Measurements from ENCODE around the gene CYS1.

CYS1 gene

GRCh38 chr2:10057231-10058107, 22.7 kb downstream of the CYS1 start:
- H3F3A ChIP-seq (ENCODE audit: insufficient read depth) = no peaks in the 10 kb centered on the region
- H2AFZ ChIP-seq (ENCODE audit: low read depth, low read length, severe bottlenecking) = no peak overlapping the region
- TF ChIP-seq EZH2phosphoT487 (conservative IDR thresholded peaks at IDR 0.05; ENCODE audit: low read length) = no peak
- H3K9me3 ChIP-seq (ENCODE audit: insufficient read depth, low read length) = no peaks in the 10 kb centered on the region
- no peaks in the 10 kb centered on the region for H3K27me3 ChIP-seq (ENCODE audit: low read length)
- no peak overlapping the region for H3K4me2 ChIP-seq (ENCODE audit: low read depth, low read length, poor library complexity, severe bottlenecking)
- H3K4me3 ChIP-seq (ENCODE audit: insufficient read depth, low read length, poor library complexity, severe bottlenecking) = no peak overlapping the region
- no peaks in the 10 kb centered on the region for H3K79me2 ChIP-seq (ENCODE audit: insufficient read depth, low read length)
- no peaks in the 10 kb centered on the region for H4K20me1 ChIP-seq (ENCODE audit: low read depth, low read length)
- no peaks in the 10 kb centered on the region for H3K36me3 ChIP-seq (ENCODE audit: low read length)
- H3K9ac ChIP-seq (ENCODE audit: low read length) = no peak overlapping the region
- H3K27ac ChIP-seq (ENCODE audit: low read depth, low read length) = no peak overlapping the region
- H3K9me2 ChIP-seq (replicated peaks; ENCODE audit: insufficient read depth, low read length) = no peaks in the 10 kb centered on the region

GRCh38 chr2:10056439-10056838, 23.8 kb downstream of the CYS1 start:
- H3K9me3 ChIP-seq (ENCODE audit: insufficient read depth, low read length) = no peaks in the 10 kb centered on the region
- no peak overlapping the region for H3K4me3 ChIP-seq (ENCODE audit: insufficient read depth, low read length, poor library complexity, severe bottlenecking)
- TF ChIP-seq CTCF (IDR thresholded peaks at IDR 0.05; ENCODE audit: insufficient read depth, low read length, poor library complexity, severe bottlenecking) (no peak), EZH2phosphoT487 (conservative IDR thresholded peaks at IDR 0.05; ENCODE audit: low read length) (no peak)
- H2AFZ ChIP-seq (ENCODE audit: low read depth, low read length, severe bottlenecking) = no peak overlapping the region
- H3K27me3 ChIP-seq (ENCODE audit: low read length) = no peaks in the 10 kb centered on the region
- no peaks in the 10 kb centered on the region for H3K9me2 ChIP-seq (replicated peaks; ENCODE audit: insufficient read depth, low read length)
- no peak overlapping the region for H3K9ac ChIP-seq (ENCODE audit: low read length)
- H3K4me2 ChIP-seq (ENCODE audit: low read depth, low read length, poor library complexity, severe bottlenecking) = no peak overlapping the region
- no peaks in the 10 kb centered on the region for H3K36me3 ChIP-seq (ENCODE audit: low read length)
- no peak overlapping the region for H3K27ac ChIP-seq (ENCODE audit: low read depth, low read length)
- no peaks in the 10 kb centered on the region for H3F3A ChIP-seq (ENCODE audit: insufficient read depth)
- no peaks in the 10 kb centered on the region for H3K79me2 ChIP-seq (ENCODE audit: insufficient read depth, low read length)
- no peaks in the 10 kb centered on the region for H4K20me1 ChIP-seq (ENCODE audit: low read depth, low read length)

- H3K4me2 ChIP-seq (ENCODE audit: low read depth, low read length, poor library complexity, severe bottlenecking) = no peak overlapping the region
- no peaks in the 10 kb centered on the region for H3K9me3 ChIP-seq (ENCODE audit: insufficient read depth, low read length)
- H3K79me2 ChIP-seq (ENCODE audit: insufficient read depth, low read length) = no peaks in the 10 kb centered on the region
- H3K4me3 ChIP-seq (ENCODE audit: insufficient read depth, low read length, poor library complexity, severe bottlenecking) = no peak overlapping the region
- no peaks in the 10 kb centered on the region for H3K36me3 ChIP-seq (ENCODE audit: low read length)
- H3K27me3 ChIP-seq (ENCODE audit: low read length) = no peaks in the 10 kb centered on the region
- TF ChIP-seq EZH2phosphoT487 (conservative IDR thresholded peaks at IDR 0.05; ENCODE audit: low read length) = no peak
- TF ChIP-seq CTCF (IDR thresholded peaks at IDR 0.05; ENCODE audit: insufficient read depth, low read length, poor library complexity, severe bottlenecking) = no peak
- H4K20me1 ChIP-seq (ENCODE audit: low read depth, low read length) = no peaks in the 10 kb centered on the region
- no peaks in the 10 kb centered on the region for H3F3A ChIP-seq (ENCODE audit: insufficient read depth)
- no peaks in the 10 kb centered on the region for H3K9me2 ChIP-seq (replicated peaks; ENCODE audit: insufficient read depth, low read length)
- H3K27ac ChIP-seq (ENCODE audit: low read depth, low read length) = no peak overlapping the region
- H3K9ac ChIP-seq (ENCODE audit: low read length) = no peak overlapping the region
- no peak overlapping the region for H2AFZ ChIP-seq (ENCODE audit: low read depth, low read length, severe bottlenecking)
These were observed 25.2 kb downstream of the CYS1 start for GRCh38 chr2:10054976-10055375.

GRCh38 chr2:10054424-10054823, 25.8 kb downstream of the CYS1 start:
- Histone ChIP-seq H3K9me3 (ENCODE audit: insufficient read depth, low read length) (no peaks in the 10 kb centered on the region), H3K4me2 (ENCODE audit: low read depth, low read length, poor library complexity, severe bottlenecking) (no peak overlapping the region), H3K9ac (ENCODE audit: low read length) (no peak overlapping the region), H3K9me2 (replicated peaks; ENCODE audit: insufficient read depth, low read length) (no peaks in the 10 kb centered on the region), H2AFZ (ENCODE audit: low read depth, low read length, severe bottlenecking) (no peak overlapping the region), H3K27ac (ENCODE audit: low read depth, low read length) (no peak overlapping the region), H3K4me3 (ENCODE audit: insufficient read depth, low read length, poor library complexity, severe bottlenecking) (no peak overlapping the region), H3K36me3 (ENCODE audit: low read length) (no peaks in the 10 kb centered on the region), H4K20me1 (ENCODE audit: low read depth, low read length) (no peaks in the 10 kb centered on the region), H3F3A (ENCODE audit: insufficient read depth) (no peaks in the 10 kb centered on the region), H3K27me3 (ENCODE audit: low read length) (no peaks in the 10 kb centered on the region), H3K79me2 (ENCODE audit: insufficient read depth, low read length) (no peaks in the 10 kb centered on the region)
- TF ChIP-seq CTCF (IDR thresholded peaks at IDR 0.05; ENCODE audit: insufficient read depth, low read length, poor library complexity, severe bottlenecking) = no peak
- TF ChIP-seq EZH2phosphoT487 (conservative IDR thresholded peaks at IDR 0.05; ENCODE audit: low read length) = no peak
